GM12878 (cell line): ENCODE results near the gene FGF23. TPM values are rescaled to one million over a fixed set of nuclear protein-coding genes. Genes with fewer than 3 reads are reported as not detected.
A peak's percentile ranks its signal among the peaks of the same experiment; 100 is the strongest.

ENCODE experiments used
- ATAC-seq: fragments of 200-7000 bp; cut with Tn5 transposase; 3 replicates; pipeline ENCODE4 v1.9.1; 2020; ENCODE audit warnings: mild to moderate bottlenecking, moderate library complexity
- BruUV-seq: library from RNA; stranded (reverse); fragments of 400-500 nt; replicated peaks from 2 replicates; lab custom pipeline; 2021; lab: Mats Ljungman, UMichigan
- CTCF ChIA-PET: fragments of 300-600 bp; sonication (Branson Sonifier 250); formaldehyde crosslinking; extraction: SDS; loops from one replicate; lab custom pipeline; 2021; ENCODE audit warnings: inconsistent platforms; lab: Yijun Ruan, JAX
- POLR2A ChIA-PET: fragments of 350-600 bp; formaldehyde crosslinking; extraction: SDS; loops from one replicate; lab custom pipeline; 2021; ENCODE audit warnings: inconsistent platforms; lab: Charles Lee
- RAD21 ChIA-PET: fragments of 300-600 bp; sonication (Branson Sonifier 250); formaldehyde crosslinking; loops from one replicate; lab custom pipeline; 2023; ENCODE audit warnings: antibody characterized with exemption; ENCODE audit not compliant: unreplicated experiment; lab: Charles Lee
- SMC1A ChIA-PET: fragments of 300-600 bp; sonication (Branson Sonifier 250); formaldehyde crosslinking; loops from one replicate; lab custom pipeline; 2023; ENCODE audit not compliant: unreplicated experiment, uncharacterized antibody; lab: Charles Lee
- DNase-seq: peaks from one replicate; pipeline ENCODE4 v3.0.0-alpha.2; 2011; ENCODE audit warnings: low read depth, low spot score
- FAIRE-seq: peaks from 3 replicates; lab custom pipeline; 2011; peaks lifted over from hg19 to GRCh38; lab: Jason Lieb, UNC
- H2AFZ ChIP-seq: 2 replicates; pipeline ENCODE4 v1.6.0; 2011; ENCODE audit warnings: low read depth, low read length, control low read depth; ENCODE audit not compliant: control insufficient read depth
- H3K27ac ChIP-seq: 2 replicates; pipeline ENCODE4 v1.5.1; 2011; ENCODE audit warnings: control low read depth; ENCODE audit not compliant: control insufficient read depth, insufficient read depth
- H3K27me3 ChIP-seq, 2 experiments: replicated peaks in 1 of 2; 2 replicates each; pipeline versions ENCODE4 v1.6.0 to v1.6.1; 2011; ENCODE audit warnings: low read length in 1 of 2; ENCODE audit not compliant: control insufficient read depth in 2 of 2, insufficient read depth in 2 of 2
- H3K36me3 ChIP-seq, 2 experiments: 2 replicates each; pipeline ENCODE4 v1.5.1; 2011; ENCODE audit warnings: low read length in 1 of 2; ENCODE audit not compliant: control insufficient read depth in 2 of 2, insufficient read depth in 2 of 2
- H3K4me1 ChIP-seq: 2 replicates; pipeline ENCODE4 v1.6.1; 2011; ENCODE audit warnings: mild to moderate bottlenecking, low read length, moderate library complexity, mixed read lengths; ENCODE audit not compliant: control insufficient read depth, insufficient read depth
- H3K4me2 ChIP-seq: 2 replicates; pipeline ENCODE4 v1.6.0; 2011; ENCODE audit warnings: control low read depth; ENCODE audit not compliant: control insufficient read depth, insufficient read depth
- H3K4me3 ChIP-seq: fragments of 200-600 bp; sonication (generic); 2 replicates; pipeline ENCODE4 v1.5.1; 2016
- H3K79me2 ChIP-seq: 2 replicates; pipeline ENCODE4 v1.6.0; 2011; ENCODE audit warnings: low read length; ENCODE audit not compliant: control insufficient read depth, insufficient read depth
- H3K9ac ChIP-seq: 2 replicates; pipeline ENCODE4 v1.8.0; 2011; ENCODE audit warnings: low read length, control low read depth, mixed read lengths; ENCODE audit not compliant: control insufficient read depth, insufficient read depth
- H3K9me3 ChIP-seq: replicated peaks from 3 replicates; pipeline ENCODE4 v1.5.1; 2011; ENCODE audit warnings: mild to moderate bottlenecking, low read length; ENCODE audit not compliant: control insufficient read depth, insufficient read depth
- H4K20me1 ChIP-seq: 2 replicates; pipeline ENCODE4 v1.6.0; 2011; ENCODE audit not compliant: control insufficient read depth, insufficient read depth
- BHLHE40 ChIP-seq, 2 experiments: fragments of 450-650 bp in 1 of 2; IDR thresholded peaks; 2 replicates each; pipeline ENCODE4 v1.6.1; 2011 to 2017; ENCODE audit warnings: low read depth in 2 of 2, borderline replicate concordance in 1 of 2, improper control_type of control experiment in 1 of 2, low read length in 1 of 2, mild to moderate bottlenecking in 1 of 2
- CBX3 ChIP-seq: fragments of 200-600 bp; sonication (generic); IDR thresholded peaks from 2 replicates; pipeline ENCODE4 v1.6.1; 2016; ENCODE audit warnings: low read depth, borderline replicate concordance
- CEBPB ChIP-seq, 2 experiments: fragments of 150-350 bp in 1 of 2; IDR thresholded peaks; 2 replicates each; pipeline ENCODE4 v1.6.1; 2012 to 2014; ENCODE audit warnings: low read depth in 2 of 2, low read length in 2 of 2, borderline replicate concordance in 1 of 2, inconsistent platforms in 1 of 2
- CHD1 ChIP-seq: IDR thresholded peaks from 2 replicates; pipeline ENCODE4 v1.6.1; 2012; ENCODE audit warnings: low read depth, low read length, improper control_type of control experiment
- EGR1 ChIP-seq, 2 experiments: IDR thresholded peaks; 1 replicate in 1 of 2; 2 replicates in 1 of 2; pipeline ENCODE4 v1.6.1; 2011 to 2012; ENCODE audit warnings: low read depth in 2 of 2, low read length in 2 of 2, borderline replicate concordance in 1 of 2, mild to moderate bottlenecking in 1 of 2, moderate library complexity in 1 of 2
- FOS ChIP-seq: IDR thresholded peaks from 3 replicates; pipeline ENCODE4 v1.6.1; 2011; ENCODE audit warnings: borderline replicate concordance; ENCODE audit not compliant: insufficient read length; ENCODE audit errors: extremely low read depth
- FOXK2 ChIP-seq: fragments of 450-650 bp; IDR thresholded peaks from 2 replicates; pipeline ENCODE4 v1.6.1; 2017; ENCODE audit warnings: mild to moderate bottlenecking, moderate library complexity
- HDAC6 ChIP-seq: fragments of 200-600 bp; sonication (generic); IDR thresholded peaks from one replicate; pipeline ENCODE4 v1.8.0; 2017; ENCODE audit warnings: antibody characterized with exemption; ENCODE audit not compliant: unreplicated experiment
- HSF1 ChIP-seq: fragments of 150-350 bp; IDR thresholded peaks from 2 replicates; pipeline ENCODE4 v1.6.1; 2014; ENCODE audit warnings: mild to moderate bottlenecking, low read depth, low read length
- IRF4 ChIP-seq: IDR thresholded peaks from 2 replicates; pipeline ENCODE4 v1.6.1; 2011; ENCODE audit warnings: low read depth, low read length
- NFXL1 ChIP-seq: fragments of 450-650 bp; IDR thresholded peaks from 2 replicates; pipeline ENCODE4 v1.6.1; 2017; ENCODE audit warnings: antibody characterized with exemption, mild to moderate bottlenecking, borderline replicate concordance
- NR2C1 ChIP-seq: fragments of 450-650 bp; IDR thresholded peaks from 2 replicates; pipeline ENCODE4 v1.6.1; 2017; ENCODE audit warnings: antibody characterized with exemption, mild to moderate bottlenecking, moderate library complexity
- PBX3 ChIP-seq: IDR thresholded peaks from 2 replicates; pipeline ENCODE4 v1.6.1; 2011; ENCODE audit warnings: mild to moderate bottlenecking, low read depth, low read length, moderate library complexity; ENCODE audit not compliant: insufficient replicate concordance
- RB1 ChIP-seq: fragments of 450-650 bp; formaldehyde crosslinking; IDR thresholded peaks from 2 replicates; pipeline ENCODE4 v1.6.1; 2017; ENCODE audit warnings: mild to moderate bottlenecking, borderline replicate concordance
- RUNX3 ChIP-seq: IDR thresholded peaks from 2 replicates; pipeline ENCODE4 v1.6.1; 2012; ENCODE audit warnings: low read length, inconsistent platforms
- SMC3 ChIP-seq: IDR thresholded peaks from 2 replicates; pipeline ENCODE4 v1.6.1; 2011; ENCODE audit warnings: low read length, improper control_type of control experiment, borderline replicate concordance
- SPI1 ChIP-seq: IDR thresholded peaks from 2 replicates; pipeline ENCODE4 v1.6.1; 2011; ENCODE audit warnings: low read depth, mild to moderate bottlenecking, low read length, moderate library complexity, borderline replicate concordance; ENCODE audit not compliant: insufficient read depth
- SREBF2 ChIP-seq: IDR thresholded peaks from 2 replicates; pipeline ENCODE4 v1.6.1; 2012; ENCODE audit warnings: mild to moderate bottlenecking, low read length
- SRF ChIP-seq, 2 experiments: IDR thresholded peaks; 2 replicates each; pipeline ENCODE4 v1.6.1; 2011; ENCODE audit warnings: low read depth in 2 of 2, low read length in 2 of 2, mild to moderate bottlenecking in 1 of 2, moderate library complexity in 1 of 2
- ZBED1 ChIP-seq: IDR thresholded peaks from 2 replicates; pipeline ENCODE4 v1.6.1; 2016; ENCODE audit warnings: borderline replicate concordance
- ZBTB33 ChIP-seq: fragments of 450-650 bp; IDR thresholded peaks from 2 replicates; pipeline ENCODE4 v1.6.1; 2017; ENCODE audit warnings: mild to moderate bottlenecking
- ZNF207 ChIP-seq: fragments of 450-650 bp; IDR thresholded peaks from 2 replicates; pipeline ENCODE4 v1.6.1; 2014; ENCODE audit warnings: antibody characterized with exemption, mild to moderate bottlenecking, borderline replicate concordance
- in situ Hi-C: fragments of 300-500 bp; cut with MboI; formaldehyde crosslinking; loops from 9 replicates; pipeline ENCODE4 v1.14.3; 2018; ENCODE audit warnings: mixed read lengths
- intact Hi-C: fragments of 100-400 bp; cut with micrococcal nuclease; formaldehyde crosslinking; loops from one replicate; pipeline ENCODE4 v1.14.2; 2022; ENCODE audit not compliant: unreplicated experiment
- polyA plus RNA-seq, 11 experiments: library from polyadenylated mRNA; depleted of rRNA in 4 of 11; unstranded in 6 of 11; stranded (reverse) in 5 of 11; fragments of >200 nt; fragmentation: Nextera tagmentation in 4 of 11; fragmentation: Illumina TruSeq in 1 of 11; extraction: Ambion mirVana in 4 of 11; extraction: Trizol in 1 of 11; gene quantifications; 1 replicate in 1 of 11; 2 replicates in 10 of 11; pipeline versions ENCODE4 v1.2.1 to v1.2.3, GENCODE V29; 2011 to 2016; ENCODE audit warnings: inconsistent platforms in 2 of 11, missing spikeins in 2 of 11, low read depth in 1 of 11
- total RNA-seq, 4 experiments: library from RNA; depleted of rRNA in 3 of 4; stranded (reverse); fragments of >200 nt in 3 of 4; fragmentation: Illumina TruSeq in 1 of 4; extraction: Trizol in 1 of 4; gene quantifications; 2 replicates each; pipeline versions ENCODE4 v1.2.1 to v1.2.3, GENCODE V29; 2013 to 2021

The FGF23 gene
- total and polyA plus RNA-seq, 10 of the 15 experiments (the other 5 are each of a cell fraction or from before 2014, with no cell fraction given), result not detected

- no peak for TF ChIP-seq SREBF2
- no peak for TF ChIP-seq CBX3
- peak; percentile 46 for TF ChIP-seq RUNX3
- no peak for TF ChIP-seq FOXK2
- no peak for TF ChIP-seq PBX3
- no peak for TF ChIP-seq SPI1
- no peak for TF ChIP-seq CHD1
- no peak for TF ChIP-seq RB1
- no peak for TF ChIP-seq ZBTB33
- TF ChIP-seq HDAC6, result no peak
- TF ChIP-seq NR2C1, result no peak
- no peak for TF ChIP-seq CEBPB (IDR thresholded peaks at IDR 0.05; ENCODE audit: borderline replicate concordance in 1 of 2, low read depth in 2 of 2, low read length in 2 of 2)
These were observed 25.7 kb downstream of the FGF23 start (continued) for GRCh38 chr12:4353785-4354208.

- no TSS peak for BruUV-seq
- H3K27me3 ChIP-seq, result no peaks in the 10 kb centered on the region
- no peaks in the 10 kb centered on the region for H4K20me1 ChIP-seq
- no peak for FAIRE-seq
- in situ Hi-C loops (no loop called here), intact Hi-C loops (no loop called here)
- H3K9me3 ChIP-seq, result no peaks in the 10 kb centered on the region
- H3K79me2 ChIP-seq, result no peaks in the 10 kb centered on the region
- no peak overlapping the region for H2AFZ ChIP-seq
- H3K36me3 ChIP-seq, result no peaks in the 10 kb centered on the region; a peak in 3 of 4 replicates
- H3K27ac ChIP-seq, result no peak overlapping the region
- no peak for DNase-seq
- ChIA-PET POLR2A (no interaction called here), SMC1A (no interaction called here), RAD21 (no interaction called here), CTCF (no interaction called here)
- H3K9ac ChIP-seq, result no peak overlapping the region
- no peak for ATAC-seq
- no peak overlapping the region for H3K4me3 ChIP-seq
- no peak overlapping the region for H3K4me2 ChIP-seq
- no peaks in the 10 kb centered on the region for H3K4me1 ChIP-seq
- no peak for TF ChIP-seq HSF1
- TF ChIP-seq ZBED1, result no peak
- no peak for TF ChIP-seq ZNF207
- TF ChIP-seq SMC3, result no peak
- no peak for TF ChIP-seq BHLHE40 (IDR thresholded peaks at IDR 0.05; ENCODE audit: borderline replicate concordance in 1 of 2, low read depth in 2 of 2, low read length in 1 of 2)
- no peak for TF ChIP-seq FOS
- no peak for TF ChIP-seq SRF (IDR thresholded peaks at IDR 0.05; ENCODE audit: low read depth in 2 of 2, low read length in 2 of 2)
- TF ChIP-seq EGR1 (IDR thresholded peaks at IDR 0.05; ENCODE audit: borderline replicate concordance in 1 of 2, low read depth in 2 of 2, low read length in 2 of 2), result no peak
- TF ChIP-seq NFXL1, result no peak
- TF ChIP-seq IRF4, result no peak
- TF ChIP-seq RB1, result no peak
These were observed 32.6 kb downstream of the FGF23 start for GRCh38 chr12:4346931-4347330.
